ENCODE data around the gene PTPRG. TPM values are rescaled to one million over a fixed set of nuclear protein-coding genes. Genes with fewer than 3 reads are reported as not detected.

PTPRG gene
- total RNA-seq, 4 donors from 2014 or later: 21.1 to 54.2 (median 30.6) TPM

DNA sequence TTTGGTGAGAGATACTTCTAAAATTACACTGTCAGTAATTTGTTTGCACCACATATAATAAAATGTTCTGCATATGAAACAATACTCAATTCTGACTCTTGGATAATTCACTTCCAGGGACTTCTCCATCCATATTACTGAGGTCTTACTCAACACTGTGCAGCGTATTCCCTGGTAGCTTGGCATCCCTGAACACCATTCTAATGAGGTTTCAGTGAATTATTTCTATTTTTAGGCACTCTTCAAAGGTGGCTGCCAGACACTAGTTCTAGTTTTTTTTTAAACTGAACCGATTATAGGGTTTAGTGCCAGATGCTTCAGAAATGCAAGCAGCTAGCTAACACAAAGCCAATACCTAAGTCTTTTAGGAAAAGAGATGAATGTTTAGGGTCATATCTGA is 528.7 kb downstream of the PTPRG start:
- peak overlapping the region in 2 of 4 donors; percentile 2 to 21 for H3K4me3 ChIP-seq
- H3K9me3 ChIP-seq: no peaks in the 10 kb centered on the region
- in situ Hi-C loops (cut with MboI; ENCODE audit: low sequenced_read_pairs in 4 of 4): loop anchor here in 1 of 4 donors (10.0 kb wide), 1 partner anchor 75 kb away; no protein-coding TSS in a partner anchor
- H3K4me1 ChIP-seq: peaks cover 20 to 42% of the 10 kb centered on the region in 2 donors
- no peaks in the 10 kb centered on the region for H3K27me3 ChIP-seq
- ATAC-seq (peak in 1 of 2 donors; percentile 9), DNase-seq (no peak)
- intact Hi-C loops (cut with DNase I; ENCODE audit: low total_unique reads): no loop called here
- H3K27ac ChIP-seq: peak overlapping the region; percentile 53 to 91 (median 65)
- no peaks in the 10 kb centered on the region for H3K36me3 ChIP-seq
- no peak for TF ChIP-seq POLR2A (IDR thresholded peaks at IDR 0.05)
- TF ChIP-seq, protein P1, sequence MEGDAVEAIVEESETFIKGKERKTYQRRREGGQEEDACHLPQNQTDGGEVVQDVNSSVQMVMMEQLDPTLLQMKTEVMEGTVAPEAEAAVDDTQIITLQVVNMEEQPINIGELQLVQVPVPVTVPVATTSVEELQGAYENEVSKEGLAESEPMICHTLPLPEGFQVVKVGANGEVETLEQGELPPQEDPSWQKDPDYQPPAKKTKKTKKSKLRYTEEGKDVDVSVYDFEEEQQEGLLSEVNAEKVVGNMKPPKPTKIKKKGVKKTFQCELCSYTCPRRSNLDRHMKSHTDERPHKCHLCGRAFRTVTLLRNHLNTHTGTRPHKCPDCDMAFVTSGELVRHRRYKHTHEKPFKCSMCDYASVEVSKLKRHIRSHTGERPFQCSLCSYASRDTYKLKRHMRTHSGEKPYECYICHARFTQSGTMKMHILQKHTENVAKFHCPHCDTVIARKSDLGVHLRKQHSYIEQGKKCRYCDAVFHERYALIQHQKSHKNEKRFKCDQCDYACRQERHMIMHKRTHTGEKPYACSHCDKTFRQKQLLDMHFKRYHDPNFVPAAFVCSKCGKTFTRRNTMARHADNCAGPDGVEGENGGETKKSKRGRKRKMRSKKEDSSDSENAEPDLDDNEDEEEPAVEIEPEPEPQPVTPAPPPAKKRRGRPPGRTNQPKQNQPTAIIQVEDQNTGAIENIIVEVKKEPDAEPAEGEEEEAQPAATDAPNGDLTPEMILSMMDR (IDR thresholded peaks at IDR 0.05 in 4 of 5, conservative IDR thresholded peaks at IDR 0.05 in 1 of 5): no peak

DNA sequence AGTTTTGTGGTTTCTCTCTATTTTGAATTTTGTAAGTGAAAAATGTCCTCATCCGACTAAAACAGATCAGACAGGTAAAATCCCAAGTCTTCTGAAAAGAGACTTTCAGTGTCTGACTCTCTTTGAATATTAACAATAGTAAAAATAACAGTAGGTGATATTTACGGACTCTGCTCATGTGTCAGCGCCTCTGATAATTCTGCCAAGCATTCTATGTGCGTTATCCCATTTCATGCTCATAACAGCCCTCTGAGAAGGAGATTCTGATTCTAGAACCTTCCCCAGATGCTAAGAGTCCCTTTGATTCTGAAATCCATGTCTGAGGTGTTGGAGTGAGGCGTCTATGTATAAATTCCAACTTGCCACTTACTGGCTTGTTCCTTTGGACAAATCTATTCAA is 529.1 kb downstream of the PTPRG start:
- no peaks in the 10 kb centered on the region for H3K9me3 ChIP-seq
- peak overlapping the region in 2 of 4 donors; percentile 2 to 21 for H3K4me3 ChIP-seq
- DNase-seq: no peak
- peak overlapping the region; percentile 53 to 91 (median 65) for H3K27ac ChIP-seq
- H3K36me3 ChIP-seq: no peaks in the 10 kb centered on the region
- H3K4me1 ChIP-seq: peaks cover 25 to 46% of the 10 kb centered on the region in 2 donors
- TF ChIP-seq, protein P1 (IDR thresholded peaks at IDR 0.05 in 4 of 5, conservative IDR thresholded peaks at IDR 0.05 in 1 of 5): no peak
- no peak for TF ChIP-seq POLR2A (IDR thresholded peaks at IDR 0.05)
- ATAC-seq: no peak
- intact Hi-C loops (cut with DNase I; ENCODE audit: low total_unique reads) (no loop called here), in situ Hi-C loops (cut with MboI; ENCODE audit: low sequenced_read_pairs in 4 of 4) (loop anchor here in 1 of 4 donors (10.0 kb wide), 1 partner anchor 74 kb away; no protein-coding TSS in a partner anchor)
- H3K27me3 ChIP-seq: no peaks in the 10 kb centered on the region

DNA sequence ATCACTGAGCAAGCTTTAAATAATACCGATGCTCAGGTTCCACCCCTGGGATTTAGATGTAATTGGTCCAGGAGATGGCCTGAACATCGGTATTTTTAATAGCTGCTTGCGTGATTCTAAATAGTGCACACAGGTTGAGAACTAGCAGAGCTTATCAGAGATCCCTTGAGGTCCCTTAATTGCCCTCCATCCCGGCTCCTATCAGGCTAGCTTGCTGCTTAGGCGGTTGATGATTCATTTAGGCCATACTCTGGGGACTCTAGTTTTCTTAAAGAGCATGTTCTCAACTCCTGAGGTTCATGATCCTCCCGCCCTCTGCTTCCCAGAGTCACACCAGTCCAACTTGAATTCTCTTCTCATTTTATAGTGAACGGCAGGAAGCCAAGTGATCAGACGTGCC is 531.7 kb downstream of the PTPRG start:
- TF ChIP-seq POLR2A (IDR thresholded peaks at IDR 0.05): no peak
- TF ChIP-seq, protein P1 (IDR thresholded peaks at IDR 0.05 in 4 of 5, conservative IDR thresholded peaks at IDR 0.05 in 1 of 5): no peak
- Histone ChIP-seq H3K27me3 (no peaks in the 10 kb centered on the region), H3K9me3 (no peaks in the 10 kb centered on the region), H3K4me3 (no peak overlapping the region), H3K36me3 (no peaks in the 10 kb centered on the region), H3K27ac (peak overlapping the region; percentile 87 to 95 (median 90)), H3K4me1 (peaks cover 47 to 69% of the 10 kb centered on the region in 2 donors)
- intact Hi-C loops (cut with DNase I; ENCODE audit: low total_unique reads) (no loop called here), in situ Hi-C loops (cut with MboI; ENCODE audit: low sequenced_read_pairs in 4 of 4) (loop anchor here in 1 of 4 donors (10.0 kb wide), 1 partner anchor 72 kb away; no protein-coding TSS in a partner anchor)
- no peak for DNase-seq
- no peak for ATAC-seq

DNA sequence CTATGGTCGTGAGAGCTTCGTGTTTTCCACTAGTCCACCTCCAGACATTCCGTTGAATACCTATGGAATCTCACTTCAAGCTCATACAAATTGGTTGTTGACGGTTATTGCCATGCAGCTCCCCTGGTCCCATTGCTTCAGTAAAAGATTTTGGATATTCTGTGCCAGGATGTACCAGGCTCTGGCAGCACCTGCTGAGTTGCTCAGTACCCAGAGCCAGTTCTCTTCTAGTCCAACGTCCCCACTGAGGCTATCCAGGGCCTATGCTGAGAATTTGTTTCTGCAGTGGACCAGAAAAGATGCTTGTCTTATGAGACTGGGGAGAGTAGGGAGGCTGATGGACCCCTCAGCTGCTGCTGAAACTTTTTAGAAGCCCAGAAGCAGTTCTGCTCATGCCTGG is 533.1 kb downstream of the PTPRG start:
- ATAC-seq: no peak
- DNase-seq: no peak
- Histone ChIP-seq H3K27ac (peak overlapping the region; percentile 87 to 95 (median 90)), H3K4me1 (peaks cover 55 to 69% of the 10 kb centered on the region in 2 donors), H3K27me3 (no peaks in the 10 kb centered on the region), H3K9me3 (no peaks in the 10 kb centered on the region), H3K4me3 (no peak overlapping the region), H3K36me3 (no peaks in the 10 kb centered on the region)
- TF ChIP-seq, protein P1 (IDR thresholded peaks at IDR 0.05 in 4 of 5, conservative IDR thresholded peaks at IDR 0.05 in 1 of 5): no peak
- no peak for TF ChIP-seq POLR2A (IDR thresholded peaks at IDR 0.05)
- intact Hi-C loops (cut with DNase I; ENCODE audit: low total_unique reads): loop anchor here (2.0 kb wide), 1 partner anchor 54 kb away; no protein-coding TSS in a partner anchor
- in situ Hi-C loops (cut with MboI; ENCODE audit: low sequenced_read_pairs in 4 of 4): loop anchor here in 1 of 4 donors (10.0 kb wide), 1 partner anchor 70 kb away; no protein-coding TSS in a partner anchor
